ENCODE data around the gene GRM8.

Gene GRM8

GRCh38 chr7:126493801-126494200 is 758.9 kb downstream of the GRM8 start:
- no peak for TF ChIP-seq CTCF (IDR thresholded peaks at IDR 0.05; ENCODE audit: low read depth, low read length)
- no peak for DNase-seq (ENCODE audit: low read depth in 2 of 2)
- no peak overlapping the region for H3K4me3 ChIP-seq (replicated peaks in 1 of 2; ENCODE audit: low read depth in 2 of 2, low read length in 2 of 2)

GRCh38 chr7:126489874-126490273 is 762.9 kb downstream of the GRM8 start:
- no peak for DNase-seq (ENCODE audit: low read depth in 2 of 2)
- no peak for TF ChIP-seq CTCF (IDR thresholded peaks at IDR 0.05; ENCODE audit: low read depth, low read length)
- no peak overlapping the region for H3K4me3 ChIP-seq (replicated peaks in 1 of 2; ENCODE audit: low read depth in 2 of 2, low read length in 2 of 2)

- DNase-seq (ENCODE audit: low read depth in 2 of 2), result no peak
- no peak for TF ChIP-seq CTCF (IDR thresholded peaks at IDR 0.05; ENCODE audit: low read depth, low read length)
- H3K4me3 ChIP-seq (replicated peaks in 1 of 2; ENCODE audit: low read depth in 2 of 2, low read length in 2 of 2), result no peak overlapping the region
These were observed 764.9 kb downstream of the GRM8 start for GRCh38 chr7:126487728-126488442.

- no peak for DNase-seq (ENCODE audit: low read depth in 2 of 2)
- TF ChIP-seq CTCF (IDR thresholded peaks at IDR 0.05; ENCODE audit: low read depth, low read length), result no peak
- H3K4me3 ChIP-seq (replicated peaks in 1 of 2; ENCODE audit: low read depth in 2 of 2, low read length in 2 of 2), result no peak overlapping the region
These were observed 765.9 kb downstream of the GRM8 start for GRCh38 chr7:126486806-126487205.

GRCh38 chr7:126485791-126486190 is 767.0 kb downstream of the GRM8 start:
- no peak for TF ChIP-seq CTCF (IDR thresholded peaks at IDR 0.05; ENCODE audit: low read depth, low read length)

GRCh38 chr7:126483972-126484371 is 768.8 kb downstream of the GRM8 start:
- H3K4me3 ChIP-seq (replicated peaks in 1 of 2; ENCODE audit: low read depth in 2 of 2, low read length in 2 of 2), result no peak overlapping the region
- no peak for TF ChIP-seq CTCF (IDR thresholded peaks at IDR 0.05; ENCODE audit: low read depth, low read length)
- no peak for DNase-seq (ENCODE audit: low read depth in 2 of 2)

More at GRCh38 chr7:126485791-126486190, 767.0 kb downstream of the GRM8 start:
- no peak overlapping the region for H3K4me3 ChIP-seq (replicated peaks in 1 of 2; ENCODE audit: low read depth in 2 of 2, low read length in 2 of 2)
- DNase-seq (ENCODE audit: low read depth in 2 of 2), result no peak

- TF ChIP-seq CTCF (IDR thresholded peaks at IDR 0.05; ENCODE audit: low read depth, low read length), result no peak
- H3K4me3 ChIP-seq (replicated peaks in 1 of 2; ENCODE audit: low read depth in 2 of 2, low read length in 2 of 2), result no peak overlapping the region
- no peak for DNase-seq (ENCODE audit: low read depth in 2 of 2)
These were observed 779.9 kb downstream of the GRM8 start for GRCh38 chr7:126472825-126473224.

Measured in cardiac fibroblast (primary cell).